CD4-positive, alpha-beta T cell (primary cell): ENCODE measurements around the gene SEC16A. TPM values are rescaled to one million over a fixed set of nuclear protein-coding genes. Genes with fewer than 3 reads are reported as not detected.
A peak's percentile ranks its signal among the peaks of the same experiment; 100 is the strongest.

Source experiments
- ATAC-seq: fragments of 200-7000 bp; cut with Tn5 transposase; one replicate; pipeline ENCODE4 v1.10.0; 2022; ENCODE audit warnings: mild to moderate bottlenecking; ENCODE audit not compliant: poor library complexity
- CTCF ChIA-PET: fragments of 350-600 bp; sonication (Branson Sonifier 250); formaldehyde crosslinking; loops from one replicate; lab custom pipeline; 2021; ENCODE audit warnings: antibody characterized with exemption, inconsistent platforms; lab: Charles Lee
- POLR2A ChIA-PET: fragments of 350-600 bp; sonication (Branson Sonifier 250); formaldehyde crosslinking; loops from one replicate; lab custom pipeline; 2021; ENCODE audit warnings: antibody characterized with exemption, inconsistent platforms; lab: Charles Lee
- DNase-seq, 14 experiments: peaks; one replicate each; pipeline ENCODE4 v3.0.0-alpha.2; 2013 to 2020; ENCODE audit warnings: mixed read lengths in 2 of 14
- H3K27ac ChIP-seq, 2 donors: one replicate each; pipeline versions ENCODE4 v1.5.1 to v1.7.0; 2013; ENCODE audit warnings: low read length in 2 of 2, low read depth in 1 of 2, mild to moderate bottlenecking in 1 of 2
- H3K27me3 ChIP-seq, 2 experiments: 1 replicate in 1 of 2; 2 replicates in 1 of 2; pipeline versions ENCODE4 v1.6.1 to v1.7.0; 2013; ENCODE audit warnings: low read length in 2 of 2, control low read depth in 1 of 2, mild to moderate bottlenecking in 1 of 2, moderate library complexity in 1 of 2; ENCODE audit not compliant: insufficient read depth in 2 of 2, control insufficient read depth in 1 of 2
- H3K36me3 ChIP-seq: one replicate; pipeline ENCODE4 v1.6.1; 2013; ENCODE audit warnings: low read length, control low read depth; ENCODE audit not compliant: insufficient read depth
- H3K4me1 ChIP-seq: one replicate; pipeline ENCODE4 v1.6.1; 2013; ENCODE audit warnings: low read length, control low read depth; ENCODE audit not compliant: insufficient read depth
- H3K4me3 ChIP-seq: one replicate; pipeline ENCODE4 v1.5.1; 2013; ENCODE audit warnings: mild to moderate bottlenecking, low read length, moderate library complexity
- H3K9me3 ChIP-seq, 2 experiments: 1 replicate in 1 of 2; 2 replicates in 1 of 2; pipeline versions ENCODE4 v1.6.1 to v1.7.0; 2013; ENCODE audit warnings: low read length in 2 of 2, mild to moderate bottlenecking in 2 of 2, control low read depth in 1 of 2, moderate library complexity in 1 of 2; ENCODE audit not compliant: control insufficient read depth in 1 of 2, insufficient read depth in 1 of 2
- H3K27ac Mint-ChIP-seq: one replicate; pipeline ENCODE4 v1.8.0; 2020; ENCODE audit warnings: mixed read lengths
- H3K27me3 Mint-ChIP-seq: one replicate; pipeline ENCODE4 v1.8.0; 2021; ENCODE audit warnings: mixed read lengths
- H3K36me3 Mint-ChIP-seq: one replicate; pipeline ENCODE4 v1.8.0; 2021; ENCODE audit warnings: low read depth, mixed read lengths
- H3K4me1 Mint-ChIP-seq: one replicate; pipeline ENCODE4 v1.8.0; 2021; ENCODE audit warnings: low read depth, mixed read lengths
- H3K4me3 Mint-ChIP-seq: one replicate; pipeline ENCODE4 v1.8.0; 2020; ENCODE audit warnings: mild to moderate bottlenecking, mixed read lengths
- H3K9me3 Mint-ChIP-seq: one replicate; pipeline ENCODE4 v1.8.0; 2020; ENCODE audit warnings: mixed read lengths
- intact Hi-C, 2 experiments: fragments of 100-400 bp; cut with DNase I in 1 of 2; cut with micrococcal nuclease in 1 of 2; formaldehyde crosslinking; loops; one replicate each; pipeline versions ENCODE4 v1.15.1 to v1.9.0; 2023 to 2025; cut with DNase I, micrococcal nuclease
- total RNA-seq, 174 experiments: library from RNA in 2 of 174; stranded (reverse) in 2 of 174; gene quantifications; one replicate each; pipeline ENCODE4 v1.2.3 and lab custom pipeline; 2021 to 2026
- TF ChIP-seq, protein P1 (sequence below): fragments of 200-600 bp; IDR thresholded peaks from one replicate; pipeline ENCODE4 v1.8.0; 2022; ENCODE audit warnings: antibody characterized with exemption, mild to moderate bottlenecking

Gene SEC16A
- total RNA-seq, 2 experiments from 2014 or later: 73.0 to 75.0 TPM

- ChIA-PET CTCF (interaction anchor here (1.0 to 2.4 kb wide), 5 partner anchors 45 to 156 kb away, joined by 3 to 8 read pairs (median 4); no protein-coding TSS in a partner anchor), POLR2A (interaction anchor here (1.3 to 1.6 kb wide), 2 partner anchors 50 to 143 kb away, joined by 3 to 6 read pairs; no protein-coding TSS in a partner anchor)
- Histone ChIP-seq H3K27me3 (no peaks in the 10 kb centered on the region), H3K4me1 (peaks cover 23% of the 10 kb centered on the region), H3K4me3 (no peak overlapping the region), H3K9me3 (peaks cover 0 to 10% of the 10 kb centered on the region in 2 experiments), H3K27ac (no peak overlapping the region), H3K36me3 (no peaks in the 10 kb centered on the region)
- DNase-seq (peak; percentile 60 to 86 (median 72)), ATAC-seq (peak; percentile 56)
- TF ChIP-seq, protein P1, sequence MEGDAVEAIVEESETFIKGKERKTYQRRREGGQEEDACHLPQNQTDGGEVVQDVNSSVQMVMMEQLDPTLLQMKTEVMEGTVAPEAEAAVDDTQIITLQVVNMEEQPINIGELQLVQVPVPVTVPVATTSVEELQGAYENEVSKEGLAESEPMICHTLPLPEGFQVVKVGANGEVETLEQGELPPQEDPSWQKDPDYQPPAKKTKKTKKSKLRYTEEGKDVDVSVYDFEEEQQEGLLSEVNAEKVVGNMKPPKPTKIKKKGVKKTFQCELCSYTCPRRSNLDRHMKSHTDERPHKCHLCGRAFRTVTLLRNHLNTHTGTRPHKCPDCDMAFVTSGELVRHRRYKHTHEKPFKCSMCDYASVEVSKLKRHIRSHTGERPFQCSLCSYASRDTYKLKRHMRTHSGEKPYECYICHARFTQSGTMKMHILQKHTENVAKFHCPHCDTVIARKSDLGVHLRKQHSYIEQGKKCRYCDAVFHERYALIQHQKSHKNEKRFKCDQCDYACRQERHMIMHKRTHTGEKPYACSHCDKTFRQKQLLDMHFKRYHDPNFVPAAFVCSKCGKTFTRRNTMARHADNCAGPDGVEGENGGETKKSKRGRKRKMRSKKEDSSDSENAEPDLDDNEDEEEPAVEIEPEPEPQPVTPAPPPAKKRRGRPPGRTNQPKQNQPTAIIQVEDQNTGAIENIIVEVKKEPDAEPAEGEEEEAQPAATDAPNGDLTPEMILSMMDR: peak; percentile 96
- Mint-ChIP-seq H3K27me3 (no peaks in the 10 kb centered on the region), H3K9me3 (no peaks in the 10 kb centered on the region), H3K27ac (no peak overlapping the region), H3K4me3 (no peak overlapping the region), H3K36me3 (no peaks in the 10 kb centered on the region), H3K4me1 (peaks cover 7% of the 10 kb centered on the region)
- intact Hi-C loops: loop anchor here (1.0 to 10.0 kb wide), 4 partner anchors 49 to 296 kb away; partner anchors contain the start of gene NOTCH1 (in 1 of the 2)
Observed at GRCh38 chr9:136488247-136489214, 5.7 kb upstream of the SEC16A start.

DNA sequence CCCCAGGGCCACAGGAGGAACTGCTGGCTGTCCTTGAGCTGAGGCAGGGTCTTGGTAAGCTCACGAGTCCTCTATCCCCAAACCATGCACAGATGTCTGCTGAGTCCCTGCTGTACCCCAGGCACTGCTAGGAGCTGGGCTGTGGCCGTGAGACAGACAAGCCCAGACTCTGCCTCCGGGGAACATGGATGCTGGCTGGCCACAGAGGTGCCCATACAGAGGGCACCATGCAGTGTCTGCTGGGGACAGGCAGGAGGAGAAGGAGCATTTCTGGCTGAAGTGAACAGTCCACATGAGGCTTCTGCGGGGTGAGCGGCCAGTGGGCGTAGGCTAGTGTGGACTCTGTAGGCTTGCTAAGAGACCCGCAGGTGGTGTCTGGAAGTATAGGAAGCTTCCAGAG lies 4.8 kb upstream of the SEC16A start:
- H3K4me1 Mint-ChIP-seq: peaks cover 14% of the 10 kb centered on the region
- intact Hi-C loops: loop anchor here (1.0 to 10.0 kb wide), 4 partner anchors 50 to 297 kb away; partner anchors contain the start of gene NOTCH1 (in 1 of the 2)
- no peak overlapping the region for H3K4me3 Mint-ChIP-seq

More for the DNA sequence above, 4.8 kb upstream of the SEC16A start:
- POLR2A ChIA-PET: interaction anchor here (1.3 to 1.6 kb wide), 3 partner anchors 51 to 144 kb away, joined by 3 to 6 read pairs (median 6); no protein-coding TSS in a partner anchor
- Histone ChIP-seq H3K9me3 (peaks cover 0 to 5% of the 10 kb centered on the region in 2 experiments), H3K27ac (no peak overlapping the region), H3K27me3 (no peaks in the 10 kb centered on the region), H3K4me3 (no peak overlapping the region), H3K36me3 (no peaks in the 10 kb centered on the region), H3K4me1 (peaks cover 23% of the 10 kb centered on the region)
- ATAC-seq (no peak), DNase-seq (no peak)
- H3K9me3 Mint-ChIP-seq: no peaks in the 10 kb centered on the region
- H3K27ac Mint-ChIP-seq: no peak overlapping the region
- H3K36me3 Mint-ChIP-seq: peaks cover 7% of the 10 kb centered on the region
- TF ChIP-seq, protein P1: no peak
- H3K27me3 Mint-ChIP-seq: no peaks in the 10 kb centered on the region
- CTCF ChIA-PET: interaction anchor here (1.5 to 2.4 kb wide), 2 partner anchors 144 to 157 kb away, joined by 8 read pairs; no protein-coding TSS in a partner anchor
